ENCODE measurements around the gene TMPRSS15.
"Not testable (repeated sequence)": the region's sequence is repeated elsewhere in the genome, so short reads cannot be mapped to it uniquely, and the experiment has no call there.

The TMPRSS15 gene

DNA sequence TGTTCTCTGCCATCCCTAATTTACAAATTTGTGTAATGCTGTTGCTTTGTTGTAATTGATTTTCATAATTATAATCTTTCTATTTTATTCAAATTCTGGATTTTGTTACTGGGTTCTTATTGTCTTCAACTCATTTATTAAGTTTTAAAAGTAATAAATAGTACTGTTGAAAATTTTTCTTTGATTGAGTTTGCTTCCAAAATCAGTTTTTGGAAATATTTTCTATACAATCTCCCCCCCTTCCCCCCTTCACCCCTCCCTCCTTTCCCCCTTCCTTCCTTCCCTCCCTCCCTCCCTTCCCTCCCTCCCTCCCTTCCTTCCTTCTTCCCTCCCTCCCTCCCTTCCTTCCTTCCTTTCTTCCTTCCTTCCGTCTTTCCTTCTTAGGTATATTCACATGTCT, 6.0 kb upstream of the TMPRSS15 start:
- CTCF ChIA-PET: no interaction called here
- H3K4me3 ChIP-seq (ENCODE audit: low read depth, low read length): no peak overlapping the region
- H3K27ac ChIP-seq (ENCODE audit: extremely low read depth, low read depth, low read length): no peak overlapping the region
- POLR2A ChIA-PET: no interaction called here
- H3K4me1 ChIP-seq (ENCODE audit: control insufficient read depth, insufficient read depth, low read length): no peaks in the 10 kb centered on the region
- peaks cover 2% of the 10 kb centered on the region; the same call in 1 of the 2 replicates for H3K9me3 ChIP-seq (ENCODE audit: control insufficient read depth, insufficient read depth, low read depth, low read length)
- no peak for TF ChIP-seq ZNF670 (tag by site-specific recombination; IDR thresholded peaks at IDR 0.05; ENCODE audit: low read depth)
- TF ChIP-seq ZNF10 (tag by site-specific recombination; IDR thresholded peaks at IDR 0.05): no peak
- TF ChIP-seq ZNF184 (tag by site-specific recombination; IDR thresholded peaks at IDR 0.05): no peak
- TF ChIP-seq ZNF266 (tag by site-specific recombination; IDR thresholded peaks at IDR 0.05; ENCODE audit: low read depth): no peak
- no peak for TF ChIP-seq ZNF214 (tag by site-specific recombination; IDR thresholded peaks at IDR 0.05; ENCODE audit: borderline replicate concordance)
- no peak for TF ChIP-seq GLI4 (tag by site-specific recombination; IDR thresholded peaks at IDR 0.05)
- no peaks in the 10 kb centered on the region for H3K36me3 ChIP-seq (ENCODE audit: control insufficient read depth in 2 of 2, insufficient read depth in 1 of 2, low read length in 2 of 2)

DNA sequence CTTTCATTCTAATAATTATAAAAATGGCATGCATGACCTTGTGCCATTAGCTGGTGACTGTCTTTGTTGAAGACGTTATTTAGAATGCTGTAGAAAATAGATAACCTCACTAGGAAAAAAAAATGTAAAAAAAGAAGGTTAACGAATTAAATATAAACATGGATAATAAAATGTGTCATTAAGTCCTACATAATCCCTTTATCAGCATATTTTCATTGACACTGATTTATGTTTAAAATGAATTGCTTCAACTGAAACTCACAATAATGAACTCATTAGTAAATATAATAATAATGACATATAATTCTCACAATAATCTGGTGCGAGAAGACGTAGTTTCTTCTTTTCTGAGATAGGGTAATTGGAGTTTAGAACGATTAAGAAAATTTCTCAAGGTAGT, 4.7 kb downstream of the TMPRSS15 start:
- TF ChIP-seq ZNF623 (tag by site-specific recombination; IDR thresholded peaks at IDR 0.05): no peak
- TF ChIP-seq ZNF140 (tag by site-specific recombination; IDR thresholded peaks at IDR 0.05): no peak
- TF ChIP-seq ZNF654 (tag by site-specific recombination; IDR thresholded peaks at IDR 0.05; ENCODE audit: low read depth): no peak
- no peak for TF ChIP-seq ZNF239 (tag by site-specific recombination; IDR thresholded peaks at IDR 0.05)
- no peak for TF ChIP-seq ZNF791 (tag by site-specific recombination; IDR thresholded peaks at IDR 0.05)
- no peak for TF ChIP-seq KLF10 (tag by site-specific recombination; IDR thresholded peaks at IDR 0.05)
- no peak for TF ChIP-seq ZNF426 (tag by site-specific recombination; IDR thresholded peaks at IDR 0.05)
- TF ChIP-seq ZNF23 (tag by site-specific recombination; IDR thresholded peaks at IDR 0.05; ENCODE audit: borderline replicate concordance): no peak
- H3K4me1 ChIP-seq (ENCODE audit: control insufficient read depth, insufficient read depth, low read length): no peaks in the 10 kb centered on the region
- no peaks in the 10 kb centered on the region for H3K9me3 ChIP-seq (ENCODE audit: control insufficient read depth, insufficient read depth, low read depth, low read length)
- H3K36me3 ChIP-seq (ENCODE audit: control insufficient read depth in 2 of 2, insufficient read depth in 1 of 2, low read length in 2 of 2): no peaks in the 10 kb centered on the region
- H3K4me3 ChIP-seq (ENCODE audit: low read depth, low read length): no peak overlapping the region
- ChIA-PET POLR2A (no interaction called here), CTCF (interaction anchor here (0.6 to 4.1 kb wide), 2 partner anchors 13 to 1247 kb away, joined by 3 to 15 read pairs; no protein-coding TSS in a partner anchor)
- H3K27ac ChIP-seq (ENCODE audit: extremely low read depth, low read depth, low read length): no peak overlapping the region

DNA sequence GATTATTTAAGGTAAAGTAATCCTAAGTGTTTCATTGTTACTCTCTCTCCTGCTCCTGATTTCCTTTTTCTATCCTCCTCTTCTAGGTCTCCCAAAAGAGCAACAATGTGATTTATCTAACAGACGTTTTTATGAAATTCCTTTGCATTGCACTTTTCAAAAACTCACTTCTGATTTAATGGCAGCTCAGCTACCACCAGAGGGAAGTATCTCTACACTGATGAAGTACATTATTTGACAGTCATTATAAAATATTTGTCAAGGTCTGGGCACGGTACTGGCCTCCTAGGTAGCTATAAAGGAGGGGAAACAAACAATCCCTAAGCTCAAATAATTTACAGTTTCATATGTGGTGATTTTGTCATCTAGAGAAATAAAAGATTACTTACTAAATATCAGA, 15.6 kb downstream of the TMPRSS15 start:
- peaks cover 3% of the 10 kb centered on the region; the same call in 1 of the 2 replicates for H3K9me3 ChIP-seq (ENCODE audit: control insufficient read depth, insufficient read depth, low read depth, low read length)
- ChIA-PET POLR2A (no interaction called here), CTCF (interaction anchor here (1.2 kb wide), 1 partner anchor 18 kb away, joined by 3 read pairs; no protein-coding TSS in a partner anchor)

DNA sequence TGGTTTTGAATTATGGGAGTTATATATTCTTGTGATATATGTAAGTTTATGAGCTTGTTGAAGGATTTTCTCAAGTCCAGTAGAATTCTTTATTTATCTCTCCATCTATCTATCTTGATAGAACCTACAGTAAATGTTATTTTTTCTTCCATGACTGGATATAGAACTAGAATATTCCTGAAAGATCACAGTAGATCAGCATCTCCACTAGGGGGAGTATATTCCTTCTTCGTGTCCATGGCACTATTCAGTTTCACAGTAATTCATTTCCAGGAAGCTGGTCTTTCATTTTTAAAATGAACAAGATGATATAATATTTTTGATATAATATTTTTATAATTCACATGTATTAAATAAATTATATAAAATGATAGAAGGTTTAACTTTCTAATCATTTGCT, 18.8 kb downstream of the TMPRSS15 start:
- no peak overlapping the region for H3K27ac ChIP-seq (ENCODE audit: extremely low read depth, low read depth, low read length)
- no peaks in the 10 kb centered on the region; the same call in 1 of the 2 replicates for H3K9me3 ChIP-seq (ENCODE audit: control insufficient read depth, insufficient read depth, low read depth, low read length)
- TF ChIP-seq BCL11B (tag by site-specific recombination; IDR thresholded peaks at IDR 0.05; ENCODE audit: low read depth): no peak
- TF ChIP-seq ZNF76 (tag by site-specific recombination; IDR thresholded peaks at IDR 0.05; ENCODE audit: borderline replicate concordance, low read depth): no peak
- TF ChIP-seq ZNF184 (tag by site-specific recombination; IDR thresholded peaks at IDR 0.05): no peak
- no peak for TF ChIP-seq ZNF610 (tag by site-specific recombination; IDR thresholded peaks at IDR 0.05; ENCODE audit: borderline replicate concordance)
- TF ChIP-seq ZNF274 (IDR thresholded peaks at IDR 0.05; ENCODE audit: low read length): no peak
- no peak for TF ChIP-seq ZNF274 (tag by site-specific recombination; IDR thresholded peaks at IDR 0.05; ENCODE audit: borderline replicate concordance)
- TF ChIP-seq, protein P1, sequence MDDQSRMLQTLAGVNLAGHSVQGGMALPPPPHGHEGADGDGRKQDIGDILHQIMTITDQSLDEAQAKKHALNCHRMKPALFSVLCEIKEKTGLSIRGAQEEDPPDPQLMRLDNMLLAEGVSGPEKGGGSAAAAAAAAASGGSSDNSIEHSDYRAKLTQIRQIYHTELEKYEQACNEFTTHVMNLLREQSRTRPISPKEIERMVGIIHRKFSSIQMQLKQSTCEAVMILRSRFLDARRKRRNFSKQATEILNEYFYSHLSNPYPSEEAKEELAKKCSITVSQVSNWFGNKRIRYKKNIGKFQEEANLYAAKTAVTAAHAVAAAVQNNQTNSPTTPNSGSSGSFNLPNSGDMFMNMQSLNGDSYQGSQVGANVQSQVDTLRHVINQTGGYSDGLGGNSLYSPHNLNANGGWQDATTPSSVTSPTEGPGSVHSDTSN (CRISPR knock-in tag; IDR thresholded peaks at IDR 0.05): no peak
- TF ChIP-seq GLIS1 (tag by site-specific recombination; IDR thresholded peaks at IDR 0.05): no peak
- TF ChIP-seq ZNF223 (tag by site-specific recombination; IDR thresholded peaks at IDR 0.05): no peak
- H3K36me3 ChIP-seq (ENCODE audit: control insufficient read depth in 2 of 2, insufficient read depth in 1 of 2, low read length in 2 of 2): no peaks in the 10 kb centered on the region
- H3K4me1 ChIP-seq (ENCODE audit: control insufficient read depth, insufficient read depth, low read length): no peaks in the 10 kb centered on the region
- POLR2A ChIA-PET: no interaction called here
- H3K4me3 ChIP-seq (ENCODE audit: low read depth, low read length): no peak overlapping the region
- CTCF ChIA-PET: interaction anchor here (0.6 to 3.4 kb wide), 20 partner anchors 9 to 1466 kb away, joined by 3 to 15 read pairs (median 4); no protein-coding TSS in a partner anchor

More for the DNA sequence above, 15.6 kb downstream of the TMPRSS15 start:
- H3K36me3 ChIP-seq (ENCODE audit: control insufficient read depth in 2 of 2, insufficient read depth in 1 of 2, low read length in 2 of 2): no peaks in the 10 kb centered on the region
- H3K4me3 ChIP-seq (ENCODE audit: low read depth, low read length): no peak overlapping the region
- H3K4me1 ChIP-seq (ENCODE audit: control insufficient read depth, insufficient read depth, low read length): no peaks in the 10 kb centered on the region
- no peak overlapping the region for H3K27ac ChIP-seq (ENCODE audit: extremely low read depth, low read depth, low read length)
- no peak for TF ChIP-seq ZNF707 (tag by site-specific recombination; IDR thresholded peaks at IDR 0.05)
- TF ChIP-seq ZNF274 (IDR thresholded peaks at IDR 0.05; ENCODE audit: low read length): no peak
- no peak for TF ChIP-seq ZNF274 (tag by site-specific recombination; IDR thresholded peaks at IDR 0.05; ENCODE audit: borderline replicate concordance)
- no peak for TF ChIP-seq SCRT2 (tag by site-specific recombination; IDR thresholded peaks at IDR 0.05)
- no peak for TF ChIP-seq EGR2 (tag by site-specific recombination; IDR thresholded peaks at IDR 0.05; ENCODE audit: low read depth)

DNA sequence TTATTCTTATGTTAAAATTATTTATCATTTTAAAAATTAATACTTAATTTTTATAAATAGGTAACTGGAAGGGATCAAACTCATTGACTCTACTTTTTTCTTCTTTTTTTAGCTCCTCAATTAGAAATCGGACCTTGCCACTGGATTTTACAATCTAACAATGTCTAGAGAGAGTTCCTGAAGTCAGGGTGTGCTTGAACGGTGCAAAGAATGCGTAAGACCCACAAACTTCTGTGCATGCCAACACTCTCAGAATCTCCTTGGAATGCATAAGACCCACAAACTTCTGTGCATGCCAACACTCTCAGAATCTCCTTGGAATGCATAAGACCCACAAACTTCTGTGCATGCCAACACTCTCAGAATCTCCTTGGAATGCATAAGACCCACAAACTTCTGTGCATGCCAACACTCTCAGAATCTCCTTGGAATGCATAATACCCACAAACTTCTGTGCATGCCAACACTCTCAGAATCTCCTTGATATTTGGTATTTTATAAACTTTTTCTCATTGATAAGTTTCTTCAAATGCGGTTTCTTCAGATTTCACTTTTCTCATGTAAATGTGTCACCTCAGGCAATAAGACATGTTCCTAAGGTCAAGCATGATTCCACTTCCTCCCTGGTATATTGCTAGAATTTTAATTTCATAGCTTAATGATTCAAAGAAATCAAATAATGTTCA, 20.5 kb downstream of the TMPRSS15 start:
- H3K36me3 ChIP-seq (ENCODE audit: control insufficient read depth in 2 of 2, insufficient read depth in 1 of 2, low read length in 2 of 2); H3K4me1 ChIP-seq (ENCODE audit: control insufficient read depth, insufficient read depth, low read length); H3K27ac ChIP-seq (ENCODE audit: extremely low read depth, low read depth, low read length); POLR2A ChIA-PET; H3K9me3 ChIP-seq (ENCODE audit: control insufficient read depth, insufficient read depth, low read depth, low read length); H3K4me3 ChIP-seq (ENCODE audit: low read depth, low read length): not testable (repeated sequence)
- CTCF ChIA-PET: interaction anchor here (0.6 kb wide), 1 partner anchor 1768 kb away, joined by 3 read pairs; no protein-coding TSS in a partner anchor
